ENCODE measurements around the gene CFAP97. TPM values are rescaled to one million over a fixed set of nuclear protein-coding genes. Genes with fewer than 3 reads are reported as not detected.

Gene CFAP97
- total RNA-seq, result 10 to 100 TPM; 41.6 to 41.9 TPM
- 100 to 1,000 TPM; 123 to 128 TPM for polyA plus RNA-seq

DNA sequence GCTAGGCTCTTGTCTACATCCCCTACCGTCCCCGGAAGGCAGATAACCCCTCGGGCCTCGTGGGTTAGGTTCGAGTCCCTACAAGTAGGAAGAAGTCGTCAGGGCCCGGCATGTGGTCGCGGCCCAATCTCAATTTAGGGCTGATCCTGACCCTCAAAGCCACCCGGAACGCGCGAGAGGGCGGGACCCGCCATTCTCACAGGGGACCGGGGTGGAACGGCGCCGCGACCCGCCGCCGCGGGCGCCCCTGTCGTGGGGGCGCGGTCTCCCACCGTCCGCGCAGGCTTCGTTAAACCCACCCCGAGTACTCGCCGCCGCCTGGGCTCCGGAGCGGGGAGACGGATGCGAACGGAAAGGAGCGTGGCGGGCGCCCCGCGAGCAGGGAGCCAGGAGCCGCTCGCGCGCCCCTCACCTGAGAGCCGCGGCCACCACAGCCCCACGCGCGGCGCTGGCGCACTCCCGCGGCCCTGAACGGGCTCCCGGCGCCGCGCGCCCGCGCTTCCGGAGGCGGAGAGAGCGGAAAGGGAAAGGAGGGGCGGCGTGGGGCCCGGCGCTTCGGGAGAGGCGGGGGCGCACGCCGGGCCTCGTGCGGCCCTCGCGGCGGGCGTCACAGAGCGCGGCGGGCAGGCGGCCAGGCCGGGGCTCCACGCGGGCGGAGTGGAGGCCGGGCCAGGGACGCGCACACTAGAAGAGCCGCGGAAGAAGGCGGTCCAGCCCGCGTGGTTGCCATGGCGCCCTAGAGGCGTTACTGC, at the start of gene CFAP97:
Gene CFAP97 (minus strand): TSS at position 515 of the 752 bp plus-strand sequence. CDS start 12,804 bp downstream, outside the sequence.
- CTCF ChIA-PET (ENCODE audit: partially characterized antibody), result interaction anchor here (0.6 to 4.3 kb wide), 2 partner anchors 18 to 33 kb away, joined by 5 to 26 read pairs; no protein-coding TSS in a partner anchor
- Mint-ChIP-seq H3K9me3 (peaks cover 0 to 2% (median 0%) of the 10 kb centered on the region in 8 donors), H3K36me3 (peaks cover 8 to 9% of the 10 kb centered on the region in 2 donors), H3K4me3 (peak within 1 kb of the TSS; percentile 91 to 99 (median 96)), H3K4me1 (peaks cover 31 to 66% (median 48%) of the 10 kb centered on the region in 4 donors), H3K27ac (peak within 1 kb of the TSS; percentile 98 to 99 (median 99)), H3K27me3 (no peaks in the 10 kb centered on the region)
- POLR2A ChIA-PET (ENCODE audit: partially characterized antibody), result interaction anchor here (0.6 to 2.0 kb wide), 10 partner anchors 9 to 988 kb away, joined by 3 to 10 read pairs (median 4); partner anchors contain the start of genes ANKRD37, CYP4V2 and LRP2BP
- H3K27me3 ChIP-seq (ENCODE audit: insufficient read depth, low read length), result no peaks in the 10 kb centered on the region
- H3K27ac ChIP-seq (ENCODE audit: low read depth, low read length), result peak within 1 kb of the TSS; percentile 82
- intact Hi-C loops (cut with micrococcal nuclease), result loop anchor here (1.0 to 10.0 kb wide), 11 partner anchors 17 to 1701 kb away; partner anchors contain the start of genes ANKRD37, CASP3, CCDC110 and CENPU
- H3K9me3 ChIP-seq (ENCODE audit: control insufficient read depth in 1 of 2, low read length in 2 of 2), result no peaks in the 10 kb centered on the region
- H3K4me1 ChIP-seq (ENCODE audit: insufficient read depth, low read length), result peaks cover 48% of the 10 kb centered on the region
- peak; percentile 88 to 90 (median 90) for DNase-seq
- peak within 1 kb of the TSS; percentile 47 to 83 for H3K4me3 ChIP-seq (ENCODE audit: low read length in 2 of 2)
- no peaks in the 10 kb centered on the region for H3K36me3 ChIP-seq (ENCODE audit: insufficient read depth, low read length)

DNA sequence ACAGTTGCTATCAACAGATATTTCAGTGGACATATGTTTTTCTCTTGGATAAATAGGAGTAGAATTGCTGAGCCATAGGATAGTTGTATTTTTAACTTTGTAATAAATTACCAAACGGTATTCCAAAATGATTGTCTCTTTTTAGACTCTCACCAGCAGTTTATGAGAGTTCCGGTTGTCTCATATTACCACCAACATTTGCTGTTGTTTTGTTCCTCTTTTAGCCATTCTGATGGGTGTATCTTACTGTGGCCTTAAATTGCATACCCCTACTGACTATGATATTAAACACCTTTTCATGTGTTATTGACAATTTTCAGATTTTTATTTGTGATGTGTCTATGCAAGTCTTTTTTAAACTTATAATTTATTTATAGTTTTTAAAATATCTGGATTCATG, 45.3 kb upstream of the CFAP97 start:
- no peaks in the 10 kb centered on the region for H3K36me3 ChIP-seq (ENCODE audit: insufficient read depth, low read length)
- no peak overlapping the region for H3K4me3 ChIP-seq (ENCODE audit: low read length in 2 of 2)
- Mint-ChIP-seq H3K4me3 (no peak overlapping the region), H3K27ac (peak overlapping the region in 2 of 7 donors; percentile 10 to 53), H3K4me1 (peaks cover 22 to 43% (median 37%) of the 10 kb centered on the region in 4 donors), H3K27me3 (no peaks in the 10 kb centered on the region), H3K9me3 (no peaks in the 10 kb centered on the region), H3K36me3 (peaks cover 5 to 11% of the 10 kb centered on the region in 2 donors)
- no peak overlapping the region for H3K27ac ChIP-seq (ENCODE audit: low read depth, low read length)
- H3K4me1 ChIP-seq (ENCODE audit: insufficient read depth, low read length), result peaks cover 37% of the 10 kb centered on the region
- intact Hi-C loops (cut with micrococcal nuclease), result no loop called here
- no peak for DNase-seq
- H3K9me3 ChIP-seq (ENCODE audit: control insufficient read depth in 1 of 2, low read length in 2 of 2), result no peaks in the 10 kb centered on the region
- no peaks in the 10 kb centered on the region for H3K27me3 ChIP-seq (ENCODE audit: insufficient read depth, low read length)
- POLR2A ChIA-PET (ENCODE audit: partially characterized antibody), result no interaction called here
- CTCF ChIA-PET (ENCODE audit: partially characterized antibody), result no interaction called here

GRCh38 chr4:185248393-185249039, 44.7 kb upstream of the CFAP97 start:
- H3K27ac Mint-ChIP-seq, result peak overlapping the region in 3 of 7 donors; percentile 18 to 53 (median 50)

GRCh38 chr4:185247151-185247550, 43.4 kb upstream of the CFAP97 start:
- H3K9me3 Mint-ChIP-seq, result no peaks in the 10 kb centered on the region
- H3K4me3 ChIP-seq (ENCODE audit: low read length in 2 of 2), result no peak overlapping the region
- no peaks in the 10 kb centered on the region for H3K27me3 Mint-ChIP-seq
- no peaks in the 10 kb centered on the region for H3K9me3 ChIP-seq (ENCODE audit: control insufficient read depth in 1 of 2, low read length in 2 of 2)
- H3K4me1 Mint-ChIP-seq, result peaks cover 17 to 31% (median 25%) of the 10 kb centered on the region in 4 donors
- H3K36me3 ChIP-seq (ENCODE audit: insufficient read depth, low read length), result no peaks in the 10 kb centered on the region
- peaks cover 5 to 11% of the 10 kb centered on the region in 2 donors for H3K36me3 Mint-ChIP-seq
- ChIA-PET POLR2A (ENCODE audit: partially characterized antibody) (no interaction called here), CTCF (ENCODE audit: partially characterized antibody) (no interaction called here)
- peak overlapping the region in 1 of 7 donors; percentile 62 for H3K27ac Mint-ChIP-seq
- peaks cover 20% of the 10 kb centered on the region for H3K4me1 ChIP-seq (ENCODE audit: insufficient read depth, low read length)
- H3K27ac ChIP-seq (ENCODE audit: low read depth, low read length), result no peak overlapping the region
- no peaks in the 10 kb centered on the region for H3K27me3 ChIP-seq (ENCODE audit: insufficient read depth, low read length)
- intact Hi-C loops (cut with micrococcal nuclease), result no loop called here
- DNase-seq, result no peak
- no peak overlapping the region for H3K4me3 Mint-ChIP-seq

More at GRCh38 chr4:185248393-185249039, 44.7 kb upstream of the CFAP97 start:
- intact Hi-C loops (cut with micrococcal nuclease), result no loop called here
- no peaks in the 10 kb centered on the region for H3K9me3 Mint-ChIP-seq
- no peaks in the 10 kb centered on the region for H3K27me3 ChIP-seq (ENCODE audit: insufficient read depth, low read length)
- peaks cover 19 to 37% (median 32%) of the 10 kb centered on the region in 4 donors for H3K4me1 Mint-ChIP-seq
- POLR2A ChIA-PET (ENCODE audit: partially characterized antibody), result no interaction called here
- CTCF ChIA-PET (ENCODE audit: partially characterized antibody), result no interaction called here
- H3K36me3 Mint-ChIP-seq, result peaks cover 5 to 11% of the 10 kb centered on the region in 2 donors
- no peaks in the 10 kb centered on the region for H3K36me3 ChIP-seq (ENCODE audit: insufficient read depth, low read length)
- peaks cover 31% of the 10 kb centered on the region for H3K4me1 ChIP-seq (ENCODE audit: insufficient read depth, low read length)
- H3K27me3 Mint-ChIP-seq, result no peaks in the 10 kb centered on the region
- no peak overlapping the region for H3K27ac ChIP-seq (ENCODE audit: low read depth, low read length)
- H3K9me3 ChIP-seq (ENCODE audit: control insufficient read depth in 1 of 2, low read length in 2 of 2), result no peaks in the 10 kb centered on the region
- no peak for DNase-seq
- no peak overlapping the region for H3K4me3 Mint-ChIP-seq
- H3K4me3 ChIP-seq (ENCODE audit: low read length in 2 of 2), result no peak overlapping the region

DNA sequence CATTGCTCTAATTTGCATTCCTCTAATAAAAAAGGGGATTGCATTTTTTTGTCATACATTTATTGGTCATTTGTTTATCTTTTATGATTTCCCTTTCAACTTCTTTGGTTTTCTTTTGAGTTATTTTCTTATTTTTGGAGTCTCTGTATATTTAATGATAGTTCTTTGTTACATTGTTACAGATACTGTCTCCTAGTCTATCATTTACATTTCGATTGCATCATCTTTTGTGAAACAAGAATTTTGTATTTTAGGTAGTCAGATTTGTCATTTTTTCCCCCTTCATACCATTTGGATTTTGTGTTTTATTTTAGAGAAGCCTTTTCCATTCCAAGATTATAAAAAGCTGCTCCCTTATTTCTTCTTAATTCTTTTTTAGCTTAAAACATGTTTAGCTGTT, 42.7 kb upstream of the CFAP97 start:
- intact Hi-C loops (cut with micrococcal nuclease), result no loop called here
- ChIA-PET POLR2A (ENCODE audit: partially characterized antibody) (interaction anchor here (1.0 kb wide), 1 partner anchor 37 kb away, joined by 4 read pairs; the partner anchor contains the start of gene SNX25), CTCF (ENCODE audit: partially characterized antibody) (no interaction called here)
- H3K27ac Mint-ChIP-seq, result peak overlapping the region in 1 of 7 donors; percentile 21
- peaks cover 5 to 11% of the 10 kb centered on the region in 2 donors for H3K36me3 Mint-ChIP-seq
- H3K4me1 Mint-ChIP-seq, result peaks cover 12 to 24% (median 19%) of the 10 kb centered on the region in 4 donors
- no peaks in the 10 kb centered on the region for H3K9me3 ChIP-seq (ENCODE audit: control insufficient read depth in 1 of 2, low read length in 2 of 2)
- H3K27me3 ChIP-seq (ENCODE audit: insufficient read depth, low read length), result no peaks in the 10 kb centered on the region
- H3K36me3 ChIP-seq (ENCODE audit: insufficient read depth, low read length), result no peaks in the 10 kb centered on the region
- H3K4me3 Mint-ChIP-seq, result no peak overlapping the region
- no peaks in the 10 kb centered on the region for H3K9me3 Mint-ChIP-seq
- peaks cover 13% of the 10 kb centered on the region for H3K4me1 ChIP-seq (ENCODE audit: insufficient read depth, low read length)
- H3K27me3 Mint-ChIP-seq, result no peaks in the 10 kb centered on the region
- H3K27ac ChIP-seq (ENCODE audit: low read depth, low read length), result no peak overlapping the region
- no peak overlapping the region for H3K4me3 ChIP-seq (ENCODE audit: low read length in 2 of 2)
- no peak for DNase-seq

DNA sequence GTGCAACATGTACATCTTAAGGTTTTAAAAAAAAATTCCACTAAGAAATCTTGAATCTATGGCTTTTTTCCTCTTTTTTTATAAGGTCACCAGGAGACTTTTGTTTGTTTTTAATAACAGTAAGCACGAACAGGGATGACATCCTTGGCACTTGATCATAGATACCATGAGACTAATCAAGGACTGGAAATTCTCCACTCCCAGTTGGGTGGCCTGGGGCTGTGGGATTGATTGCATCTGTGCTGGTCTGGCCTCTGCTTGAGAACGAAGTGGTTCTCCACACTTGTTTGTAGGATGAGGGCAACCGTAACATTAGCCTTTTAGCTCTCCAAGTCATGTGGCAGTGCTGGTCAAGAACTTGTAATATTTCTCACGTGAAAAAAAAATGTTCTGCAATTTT, 41.0 kb upstream of the CFAP97 start:
- Histone ChIP-seq H3K4me3 (ENCODE audit: low read length in 2 of 2) (no peak overlapping the region), H3K27ac (ENCODE audit: low read depth, low read length) (no peak overlapping the region), H3K36me3 (ENCODE audit: insufficient read depth, low read length) (no peaks in the 10 kb centered on the region), H3K4me1 (ENCODE audit: insufficient read depth, low read length) (no peaks in the 10 kb centered on the region), H3K9me3 (ENCODE audit: control insufficient read depth in 1 of 2, low read length in 2 of 2) (no peaks in the 10 kb centered on the region), H3K27me3 (ENCODE audit: insufficient read depth, low read length) (no peaks in the 10 kb centered on the region)
- Mint-ChIP-seq H3K27ac (peak overlapping the region in 1 of 7 donors; percentile 41), H3K4me3 (no peak overlapping the region), H3K9me3 (no peaks in the 10 kb centered on the region), H3K4me1 (peaks cover 6 to 9% (median 8%) of the 10 kb centered on the region in 4 donors), H3K36me3 (peaks cover 1 to 11% of the 10 kb centered on the region in 2 donors), H3K27me3 (no peaks in the 10 kb centered on the region)
- POLR2A ChIA-PET (ENCODE audit: partially characterized antibody), result no interaction called here
- no peak for DNase-seq
- intact Hi-C loops (cut with micrococcal nuclease), result no loop called here
- CTCF ChIA-PET (ENCODE audit: partially characterized antibody), result interaction anchor here (1.3 kb wide), 1 partner anchor 12 kb away, joined by 4 read pairs; no protein-coding TSS in a partner anchor

DNA sequence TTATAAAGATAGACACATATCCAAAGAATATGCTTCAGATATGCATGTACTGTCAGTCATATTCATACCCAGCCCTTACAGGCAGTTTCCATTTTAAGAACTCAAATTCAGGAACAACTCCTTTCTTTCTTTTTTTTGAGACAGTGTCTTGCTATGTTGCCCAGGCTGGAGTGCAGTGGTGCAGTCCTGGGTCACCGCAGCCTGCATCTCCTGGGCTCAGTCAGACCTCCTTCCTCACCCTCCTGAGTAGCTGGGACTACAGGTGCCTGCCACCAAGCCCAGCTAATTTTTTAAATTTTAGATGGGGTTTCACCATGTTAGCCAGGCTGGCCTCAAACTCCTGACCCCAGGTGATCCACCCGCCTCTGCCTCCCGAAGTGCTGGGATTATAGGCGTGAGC, 40.1 kb upstream of the CFAP97 start:
- CTCF ChIA-PET (ENCODE audit: partially characterized antibody), result no interaction called here
- no peak for DNase-seq
- no peaks in the 10 kb centered on the region for H3K9me3 Mint-ChIP-seq
- no peak overlapping the region for H3K4me3 Mint-ChIP-seq
- H3K4me1 ChIP-seq (ENCODE audit: insufficient read depth, low read length), result no peaks in the 10 kb centered on the region
- H3K27ac ChIP-seq (ENCODE audit: low read depth, low read length), result no peak overlapping the region
- H3K4me3 ChIP-seq (ENCODE audit: low read length in 2 of 2), result no peak overlapping the region
- no peaks in the 10 kb centered on the region for H3K27me3 Mint-ChIP-seq
- intact Hi-C loops (cut with micrococcal nuclease), result no loop called here
- H3K27me3 ChIP-seq (ENCODE audit: insufficient read depth, low read length), result no peaks in the 10 kb centered on the region
- POLR2A ChIA-PET (ENCODE audit: partially characterized antibody), result no interaction called here
- H3K27ac Mint-ChIP-seq, result no peak overlapping the region
- no peaks in the 10 kb centered on the region for H3K9me3 ChIP-seq (ENCODE audit: control insufficient read depth in 1 of 2, low read length in 2 of 2)
- H3K36me3 Mint-ChIP-seq, result peaks cover 0 to 8% of the 10 kb centered on the region in 2 donors
- H3K4me1 Mint-ChIP-seq, result peaks cover 5 to 8% (median 6%) of the 10 kb centered on the region in 4 donors
- no peaks in the 10 kb centered on the region for H3K36me3 ChIP-seq (ENCODE audit: insufficient read depth, low read length)
